K562 (cell line): Measurements from ENCODE around the gene MICAL2. TPM values are rescaled to one million over a fixed set of nuclear protein-coding genes. Genes with fewer than 3 reads are reported as not detected.

Source experiments
- ATF7 ChIP-seq: fragments of 450-650 bp; IDR thresholded peaks from 2 replicates; pipeline ENCODE4 v1.7.1; 2014; ENCODE audit warnings: mild to moderate bottlenecking, moderate library complexity
- CREB1 ChIP-seq, 2 experiments: sonication (generic) in 1 of 2; formaldehyde crosslinking in 1 of 2; IDR thresholded peaks; 2 replicates each; pipeline versions ENCODE4 v1.6.1 to v1.8.0; 2012 to 2022; ENCODE audit warnings: inconsistent platforms in 1 of 2, mild to moderate bottlenecking in 1 of 2, missing genetic modification reagents in 1 of 2, moderate library complexity in 1 of 2
- CREM ChIP-seq: IDR thresholded peaks from 2 replicates; pipeline ENCODE4 v1.6.1; 2014; ENCODE audit warnings: antibody characterized with exemption, low read depth
- CSDE1 ChIP-seq, 2 experiments: fragments of 450-650 bp; IDR thresholded peaks; 2 replicates each; pipeline ENCODE4 v1.6.1; 2016; ENCODE audit warnings: mild to moderate bottlenecking in 1 of 2
- DDX20 ChIP-seq: fragments of 450-650 bp; IDR thresholded peaks from 2 replicates; pipeline ENCODE4 v1.6.1; 2016; ENCODE audit warnings: missing genetic modification characterization, low read depth, mild to moderate bottlenecking, missing compliant biosample characterization, moderate library complexity
- ETS2 ChIP-seq: IDR thresholded peaks from 2 replicates; pipeline ENCODE4 v1.6.1; 2016; ENCODE audit warnings: borderline replicate concordance, missing genetic modification characterization, mild to moderate bottlenecking, moderate library complexity, missing compliant biosample characterization; ENCODE audit not compliant: poor library complexity, severe bottlenecking
- GATAD2A ChIP-seq: fragments of 450-650 bp; IDR thresholded peaks from 2 replicates; pipeline ENCODE4 v1.6.1; 2017
- KAT2B ChIP-seq: IDR thresholded peaks from one replicate; pipeline ENCODE4 v1.6.1; 2012; ENCODE audit warnings: low read depth, mild to moderate bottlenecking, control low read depth, inconsistent platforms, low read length, moderate library complexity
- NFYB ChIP-seq: IDR thresholded peaks from 2 replicates; pipeline ENCODE4 v1.6.1; 2011; ENCODE audit warnings: mild to moderate bottlenecking, moderate library complexity; ENCODE audit not compliant: insufficient read length; ENCODE audit errors: extremely low read depth
- PHF21A ChIP-seq: fragments of 450-650 bp; IDR thresholded peaks from 2 replicates; pipeline ENCODE4 v1.6.1; 2017; ENCODE audit warnings: low read depth, borderline replicate concordance
- RBM15 ChIP-seq: fragments of 200-400 bp; formaldehyde crosslinking; IDR thresholded peaks from 2 replicates; pipeline ENCODE4 v1.6.1; 2018; ENCODE audit warnings: mild to moderate bottlenecking, low read length, moderate library complexity; ENCODE audit not compliant: insufficient read depth
- SRSF9 ChIP-seq: fragments of 200-400 bp; formaldehyde crosslinking; IDR thresholded peaks from 2 replicates; pipeline ENCODE4 v1.6.1; 2017; ENCODE audit warnings: low read depth, low read length, borderline replicate concordance
- TFAM ChIP-seq: fragments of 250-450 bp; sonication (Bioruptor Pico); conservative IDR thresholded peaks from 2 replicates; pipeline ENCODE4 v1.5.0; 2021; ENCODE audit warnings: mild to moderate bottlenecking, moderate library complexity
- TRIM24 ChIP-seq, 2 experiments: fragments of 450-650 bp; IDR thresholded peaks; 2 replicates each; pipeline ENCODE4 v1.6.1; 2016
- U2AF2 ChIP-seq: fragments of 200-400 bp; formaldehyde crosslinking; optimal IDR thresholded peaks from 2 replicates; pipeline ENCODE3; 2017; ENCODE audit warnings: low read depth, mild to moderate bottlenecking, low read length
- ZC3H11A ChIP-seq: IDR thresholded peaks from 2 replicates; pipeline ENCODE4 v1.6.1; 2012; ENCODE audit warnings: low read depth, low read length, improper control_type of control experiment
- ZC3H8 ChIP-seq: fragments of 450-650 bp; IDR thresholded peaks from 2 replicates; pipeline ENCODE4 v1.6.1; 2017
- ZNF707 ChIP-seq: fragments of 250-450 bp; sonication (Bioruptor Pico); conservative IDR thresholded peaks from 2 replicates; pipeline ENCODE4 v1.8.0; 2022; ENCODE audit warnings: inconsistent platforms, mild to moderate bottlenecking, moderate library complexity
- ZNF76 ChIP-seq: fragments of 250-450 bp; sonication (Bioruptor Pico); IDR thresholded peaks from 2 replicates; pipeline ENCODE4 v1.4.0; 2020; ENCODE audit warnings: mild to moderate bottlenecking, moderate library complexity, borderline replicate concordance
- polyA plus RNA-seq, 8 experiments: library from polyadenylated mRNA; depleted of rRNA in 4 of 8; stranded (reverse) in 5 of 8; unstranded in 3 of 8; fragments of >200 nt; fragmentation: Nextera tagmentation in 2 of 8; fragmentation: Illumina TruSeq in 1 of 8; extraction: Ambion mirVana in 2 of 8; extraction: Trizol in 1 of 8; gene quantifications; 2 replicates each; pipeline versions ENCODE4 v1.2.1 to v1.2.3, GENCODE V29; 2011 to 2014; ENCODE audit warnings: inconsistent platforms in 1 of 8, missing spikeins in 1 of 8
- total RNA-seq, 7 experiments: library from RNA; depleted of rRNA in 6 of 7; stranded (reverse); fragments of >200 nt in 6 of 7; fragmentation: Illumina TruSeq in 2 of 7; extraction: Trizol in 2 of 7; gene quantifications; 2 replicates each; pipeline versions ENCODE4 v1.2.1 to v1.2.3, GENCODE V29; 2011 to 2021; ENCODE audit warnings: low replicate concordance in 1 of 7
- TF ChIP-seq, protein P1 (sequence below): fragments of 250-450 bp; sonication (Bioruptor Pico); IDR thresholded peaks from 2 replicates; pipeline ENCODE4 v1.8.0; 2022; ENCODE audit warnings: moderate library complexity, mild to moderate bottlenecking, inconsistent platforms
- TF ChIP-seq, protein P2 (sequence below): sonication (generic); formaldehyde crosslinking; IDR thresholded peaks from 2 replicates; pipeline ENCODE4 v1.8.0; 2023; ENCODE audit warnings: missing genetic modification reagents, mild to moderate bottlenecking, borderline replicate concordance
- TF ChIP-seq, protein P3 (sequence below), 2 experiments: fragments of 450-650 bp in 1 of 2; sonication (generic) in 1 of 2; formaldehyde crosslinking; conservative IDR thresholded peaks; 2 replicates each; pipeline versions ENCODE4 v1.4.0 to v1.8.1; 2020 to 2022; ENCODE audit warnings: mild to moderate bottlenecking in 1 of 2, missing genetic modification reagents in 1 of 2

MICAL2 gene
- total and polyA plus RNA-seq, 9 of the 15 experiments (the other 6 are each of a cell fraction or from before 2014, with no cell fraction given): 4.7 to 64.2 (median 33.6) TPM

DNA sequence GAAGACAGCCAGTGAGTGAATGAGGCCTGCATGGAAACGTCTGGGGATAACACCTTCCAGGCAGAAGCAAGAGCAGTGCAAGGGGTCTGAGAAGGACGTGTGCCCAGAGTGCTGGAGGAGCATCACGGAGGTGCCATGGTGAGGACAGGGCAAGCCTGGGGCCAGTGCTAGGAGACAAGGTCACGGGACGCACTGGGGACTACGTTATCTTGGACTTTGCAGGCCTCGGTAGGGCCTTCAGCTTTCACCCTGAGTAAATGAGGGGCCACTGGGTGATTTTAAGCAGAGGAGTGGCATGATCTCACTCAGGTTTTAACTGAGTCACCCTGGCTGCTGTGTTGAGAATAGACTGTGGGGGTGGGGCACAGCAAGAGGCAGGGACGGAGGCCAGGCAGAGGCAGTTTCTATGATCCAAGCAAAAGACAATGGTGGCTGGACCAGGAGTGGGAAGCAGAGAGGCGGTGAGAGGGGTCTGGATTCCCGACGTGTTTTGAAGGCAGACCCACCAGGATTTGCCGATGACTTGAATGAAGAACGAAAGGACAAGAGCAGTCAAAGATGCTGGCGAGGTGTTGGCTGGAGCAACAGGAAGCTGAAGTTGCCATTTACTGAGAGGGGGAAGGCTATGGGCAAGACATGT is 164.3 kb downstream of the MICAL2 start (continued):
- TF ChIP-seq CREB1 (IDR thresholded peaks at IDR 0.05): no peak
- no peak for TF ChIP-seq CREB1 (CRISPR knock-in tag; IDR thresholded peaks at IDR 0.05)
- TF ChIP-seq ZC3H11A: no peak
- TF ChIP-seq CREM: 0 out of 2 replicates have a peak, but pooled peaks have one; percentile 35
- TF ChIP-seq DDX20 (tag): no peak
- TF ChIP-seq GATAD2A: peak; percentile 89
- no peak for TF ChIP-seq ZNF707 (CRISPR knock-in tag)
- peak; percentile 90 for TF ChIP-seq ATF7
- no peak for TF ChIP-seq NFYB
- no peak for TF ChIP-seq ETS2 (tag)
- no peak for TF ChIP-seq KAT2B
- TF ChIP-seq PHF21A: no peak
- no peak for TF ChIP-seq ZNF76 (CRISPR knock-in tag)
- peak; percentile 52 to 68 for TF ChIP-seq TRIM24 (IDR thresholded peaks at IDR 0.05)
- TF ChIP-seq RBM15: no peak
- TF ChIP-seq TFAM (CRISPR knock-in tag): no peak
- TF ChIP-seq U2AF2: no peak
- TF ChIP-seq SRSF9: no peak
- TF ChIP-seq, protein P1, sequence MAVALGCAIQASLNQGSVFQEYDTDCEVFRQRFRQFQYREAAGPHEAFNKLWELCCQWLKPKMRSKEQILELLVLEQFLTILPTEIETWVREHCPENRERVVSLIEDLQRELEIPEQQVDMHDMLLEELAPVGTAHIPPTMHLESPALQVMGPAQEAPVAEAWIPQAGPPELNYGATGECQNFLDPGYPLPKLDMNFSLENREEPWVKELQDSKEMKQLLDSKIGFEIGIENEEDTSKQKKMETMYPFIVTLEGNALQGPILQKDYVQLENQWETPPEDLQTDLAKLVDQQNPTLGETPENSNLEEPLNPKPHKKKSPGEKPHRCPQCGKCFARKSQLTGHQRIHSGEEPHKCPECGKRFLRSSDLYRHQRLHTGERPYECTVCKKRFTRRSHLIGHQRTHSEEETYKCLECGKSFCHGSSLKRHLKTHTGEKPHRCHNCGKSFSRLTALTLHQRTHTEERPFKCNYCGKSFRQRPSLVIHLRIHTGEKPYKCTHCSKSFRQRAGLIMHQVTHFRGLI (CRISPR knock-in tag): no peak
- TF ChIP-seq, protein P2, sequence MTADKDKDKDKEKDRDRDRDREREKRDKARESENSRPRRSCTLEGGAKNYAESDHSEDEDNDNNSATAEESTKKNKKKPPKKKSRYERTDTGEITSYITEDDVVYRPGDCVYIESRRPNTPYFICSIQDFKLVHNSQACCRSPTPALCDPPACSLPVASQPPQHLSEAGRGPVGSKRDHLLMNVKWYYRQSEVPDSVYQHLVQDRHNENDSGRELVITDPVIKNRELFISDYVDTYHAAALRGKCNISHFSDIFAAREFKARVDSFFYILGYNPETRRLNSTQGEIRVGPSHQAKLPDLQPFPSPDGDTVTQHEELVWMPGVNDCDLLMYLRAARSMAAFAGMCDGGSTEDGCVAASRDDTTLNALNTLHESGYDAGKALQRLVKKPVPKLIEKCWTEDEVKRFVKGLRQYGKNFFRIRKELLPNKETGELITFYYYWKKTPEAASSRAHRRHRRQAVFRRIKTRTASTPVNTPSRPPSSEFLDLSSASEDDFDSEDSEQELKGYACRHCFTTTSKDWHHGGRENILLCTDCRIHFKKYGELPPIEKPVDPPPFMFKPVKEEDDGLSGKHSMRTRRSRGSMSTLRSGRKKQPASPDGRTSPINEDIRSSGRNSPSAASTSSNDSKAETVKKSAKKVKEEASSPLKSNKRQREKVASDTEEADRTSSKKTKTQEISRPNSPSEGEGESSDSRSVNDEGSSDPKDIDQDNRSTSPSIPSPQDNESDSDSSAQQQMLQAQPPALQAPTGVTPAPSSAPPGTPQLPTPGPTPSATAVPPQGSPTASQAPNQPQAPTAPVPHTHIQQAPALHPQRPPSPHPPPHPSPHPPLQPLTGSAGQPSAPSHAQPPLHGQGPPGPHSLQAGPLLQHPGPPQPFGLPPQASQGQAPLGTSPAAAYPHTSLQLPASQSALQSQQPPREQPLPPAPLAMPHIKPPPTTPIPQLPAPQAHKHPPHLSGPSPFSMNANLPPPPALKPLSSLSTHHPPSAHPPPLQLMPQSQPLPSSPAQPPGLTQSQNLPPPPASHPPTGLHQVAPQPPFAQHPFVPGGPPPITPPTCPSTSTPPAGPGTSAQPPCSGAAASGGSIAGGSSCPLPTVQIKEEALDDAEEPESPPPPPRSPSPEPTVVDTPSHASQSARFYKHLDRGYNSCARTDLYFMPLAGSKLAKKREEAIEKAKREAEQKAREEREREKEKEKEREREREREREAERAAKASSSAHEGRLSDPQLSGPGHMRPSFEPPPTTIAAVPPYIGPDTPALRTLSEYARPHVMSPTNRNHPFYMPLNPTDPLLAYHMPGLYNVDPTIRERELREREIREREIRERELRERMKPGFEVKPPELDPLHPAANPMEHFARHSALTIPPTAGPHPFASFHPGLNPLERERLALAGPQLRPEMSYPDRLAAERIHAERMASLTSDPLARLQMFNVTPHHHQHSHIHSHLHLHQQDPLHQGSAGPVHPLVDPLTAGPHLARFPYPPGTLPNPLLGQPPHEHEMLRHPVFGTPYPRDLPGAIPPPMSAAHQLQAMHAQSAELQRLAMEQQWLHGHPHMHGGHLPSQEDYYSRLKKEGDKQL (CRISPR knock-in tag): no peak
- no peak for TF ChIP-seq ZC3H8
- TF ChIP-seq, protein P3, sequence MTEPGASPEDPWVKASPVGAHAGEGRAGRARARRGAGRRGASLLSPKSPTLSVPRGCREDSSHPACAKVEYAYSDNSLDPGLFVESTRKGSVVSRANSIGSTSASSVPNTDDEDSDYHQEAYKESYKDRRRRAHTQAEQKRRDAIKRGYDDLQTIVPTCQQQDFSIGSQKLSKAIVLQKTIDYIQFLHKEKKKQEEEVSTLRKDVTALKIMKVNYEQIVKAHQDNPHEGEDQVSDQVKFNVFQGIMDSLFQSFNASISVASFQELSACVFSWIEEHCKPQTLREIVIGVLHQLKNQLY (CRISPR knock-in tag; conservative IDR thresholded peaks at IDR 0.05): no peak
- TF ChIP-seq CSDE1 (IDR thresholded peaks at IDR 0.05): no peak
